GM12878 (cell line): Measurements from ENCODE around the gene ATP2C2. TPM values are rescaled to one million over a fixed set of nuclear protein-coding genes. Genes with fewer than 3 reads are reported as not detected.
A peak's percentile ranks its signal among the peaks of the same experiment; 100 is the strongest.

Experiments used
- CREB1 ChIP-seq: IDR thresholded peaks from 2 replicates; pipeline ENCODE4 v1.6.1; 2012; ENCODE audit warnings: low read depth, mild to moderate bottlenecking, inconsistent platforms
- CREM ChIP-seq: IDR thresholded peaks from 2 replicates; pipeline ENCODE4 v1.6.1; 2014; ENCODE audit warnings: antibody characterized with exemption, low read depth
- E2F8 ChIP-seq: fragments of 450-650 bp; IDR thresholded peaks from 2 replicates; pipeline ENCODE4 v1.6.1; 2018; ENCODE audit warnings: mild to moderate bottlenecking, low read depth, moderate library complexity; ENCODE audit not compliant: partially characterized antibody
- FOS ChIP-seq: IDR thresholded peaks from 3 replicates; pipeline ENCODE4 v1.6.1; 2011; ENCODE audit warnings: borderline replicate concordance; ENCODE audit not compliant: insufficient read length; ENCODE audit errors: extremely low read depth
- MYB ChIP-seq: fragments of 150-350 bp; IDR thresholded peaks from 2 replicates; pipeline ENCODE4 v1.6.1; 2014; ENCODE audit warnings: mild to moderate bottlenecking, low read depth, low read length, borderline replicate concordance
- NFYB ChIP-seq: IDR thresholded peaks from 2 replicates; pipeline ENCODE4 v1.6.1; 2011; ENCODE audit warnings: low read depth, mild to moderate bottlenecking, low read length, improper control_type of control experiment, moderate library complexity; ENCODE audit not compliant: insufficient read depth
- polyA plus RNA-seq, 11 experiments: library from polyadenylated mRNA; depleted of rRNA in 4 of 11; unstranded in 6 of 11; stranded (reverse) in 5 of 11; fragments of >200 nt; fragmentation: Nextera tagmentation in 4 of 11; fragmentation: Illumina TruSeq in 1 of 11; extraction: Ambion mirVana in 4 of 11; extraction: Trizol in 1 of 11; gene quantifications; 1 replicate in 1 of 11; 2 replicates in 10 of 11; pipeline versions ENCODE4 v1.2.1 to v1.2.3, GENCODE V29; 2011 to 2016; ENCODE audit warnings: inconsistent platforms in 2 of 11, missing spikeins in 2 of 11, low read depth in 1 of 11
- total RNA-seq, 4 experiments: library from RNA; depleted of rRNA in 3 of 4; stranded (reverse); fragments of >200 nt in 3 of 4; fragmentation: Illumina TruSeq in 1 of 4; extraction: Trizol in 1 of 4; gene quantifications; 2 replicates each; pipeline versions ENCODE4 v1.2.1 to v1.2.3, GENCODE V29; 2013 to 2021

Gene ATP2C2
- total and polyA plus RNA-seq, 10 of the 15 experiments (the other 5 are each of a cell fraction or from before 2014, with no cell fraction given), result 0.05 to 0.19 TPM; not detected in 8

- TF ChIP-seq E2F8, result no peak
- peak; percentile 42; the same call in 1 of the 2 replicates for TF ChIP-seq CREM
- peak; percentile 44 for TF ChIP-seq FOS
- TF ChIP-seq MYB, result no peak
- peak; percentile 39; the same call in 1 of the 2 replicates for TF ChIP-seq CREB1
- TF ChIP-seq NFYB, result peak; percentile 79
These were observed 136.3 kb downstream of the ATP2C2 start, which contains the start of gene MEAK7 (continued) for GRCh38 chr16:84504420-84505248.
